Measurements from ENCODE around the gene RETREG1. TPM values are rescaled to one million over a fixed set of nuclear protein-coding genes. Genes with fewer than 3 reads are reported as not detected.
"Not testable (repeated sequence)": the region's sequence is repeated elsewhere in the genome, so short reads cannot be mapped to it uniquely, and the experiment has no call there.

Gene RETREG1
- total and polyA plus RNA-seq, 2 donors (not counting 3 experiments of a cell fraction or from before 2014, with no cell fraction given) = 0.46 TPM; not detected in 1

DNA sequence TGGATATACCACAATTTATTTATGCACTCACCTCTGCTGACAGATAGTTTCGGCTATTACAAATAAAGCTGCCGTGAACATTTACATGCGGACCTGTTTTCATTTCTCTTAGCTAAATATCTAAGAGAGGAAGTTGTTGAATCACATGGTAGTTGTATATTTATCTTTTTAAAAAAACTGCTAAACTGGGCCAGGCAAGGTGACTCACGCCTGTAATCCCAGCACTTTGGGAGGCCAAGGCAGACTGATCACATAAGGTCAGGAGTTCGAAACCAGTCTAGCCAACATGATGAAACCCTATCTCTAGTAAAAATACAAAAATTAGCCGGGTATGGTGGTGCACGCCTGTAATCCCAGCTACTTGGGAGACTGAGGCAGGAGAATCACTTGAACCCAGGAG is 73.6 kb downstream of the RETREG1 start:
- H3K4me3 ChIP-seq (replicated peaks in 1 of 3; ENCODE audit: insufficient read depth in 1 of 3, low read depth in 1 of 3, low read length in 3 of 3); H3K9me3 ChIP-seq (replicated peaks; ENCODE audit: control insufficient read depth, insufficient read depth, low read length); intact Hi-C loops (cut with micrococcal nuclease); H3K4me2 ChIP-seq (ENCODE audit: insufficient read depth, low read length); H3K79me2 ChIP-seq (ENCODE audit: control insufficient read depth, insufficient read depth, low read length); DNase-seq (ENCODE audit: low read depth, low spot score); H3K9ac ChIP-seq (replicated peaks; ENCODE audit: extremely low read depth, insufficient read depth, low read length); H3K27ac ChIP-seq (ENCODE audit: insufficient read depth, low read depth, low read length); FAIRE-seq; H3K9me1 ChIP-seq (replicated peaks; ENCODE audit: control insufficient read depth, extremely low read depth, insufficient read depth, low read length); H3K36me3 ChIP-seq (ENCODE audit: control insufficient read depth in 2 of 2, extremely low read depth in 1 of 2, insufficient read depth in 2 of 2, low read length in 2 of 2); dilution Hi-C loops (cut with MboI; ENCODE audit: extremely low pct_ligation_motif_present, low sequenced_read_pairs); H3K27me3 ChIP-seq (ENCODE audit: control insufficient read depth in 2 of 2, insufficient read depth in 2 of 2, low read length in 2 of 2); H4K20me1 ChIP-seq (replicated peaks; ENCODE audit: control insufficient read depth, extremely low read depth, insufficient read depth, low read length); POLR2A ChIA-PET; BruUV-seq (replicated peaks); H3K4me1 ChIP-seq (ENCODE audit: control insufficient read depth, extremely low read depth, insufficient read depth, low read length); H2AFZ ChIP-seq (ENCODE audit: low read depth, low read length): not testable (repeated sequence)
- CTCF ChIA-PET = interaction anchor here (1.9 to 3.2 kb wide), 2 partner anchors 8 to 53 kb away, joined by 4 to 13 read pairs; no protein-coding TSS in a partner anchor

DNA sequence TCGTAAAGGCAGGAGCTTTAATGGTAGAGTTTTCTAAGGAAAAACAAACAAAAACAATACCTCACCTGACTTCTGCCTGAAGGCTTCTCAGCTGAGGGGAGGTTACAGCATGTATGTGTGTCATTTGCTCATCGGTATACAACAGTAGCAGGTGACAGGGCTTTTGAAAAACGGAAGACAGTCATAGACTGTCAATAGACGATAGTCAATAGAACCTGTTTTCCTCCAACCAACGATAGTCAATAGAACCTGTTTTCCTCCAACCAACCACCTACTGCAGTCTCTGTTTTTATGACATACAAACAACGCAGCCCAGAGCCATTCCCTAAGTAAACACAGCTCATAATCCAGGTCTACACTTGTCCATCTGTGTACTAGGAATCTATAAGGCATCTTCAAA is 74.6 kb downstream of the RETREG1 start:
- ChIA-PET CTCF (interaction anchor here (1.9 to 3.2 kb wide), 2 partner anchors 9 to 52 kb away, joined by 4 to 13 read pairs; no protein-coding TSS in a partner anchor), POLR2A (no interaction called here)
- Histone ChIP-seq H3K9ac (replicated peaks; ENCODE audit: extremely low read depth, insufficient read depth, low read length) (no peak overlapping the region), H3K4me2 (ENCODE audit: insufficient read depth, low read length) (no peak overlapping the region), H3K27me3 (ENCODE audit: control insufficient read depth in 2 of 2, insufficient read depth in 2 of 2, low read length in 2 of 2) (peaks cover 0 to 7% of the 10 kb centered on the region in 2 experiments), H3K27ac (ENCODE audit: insufficient read depth, low read depth, low read length) (no peak overlapping the region), H4K20me1 (replicated peaks; ENCODE audit: control insufficient read depth, extremely low read depth, insufficient read depth, low read length) (no peaks in the 10 kb centered on the region), H3K9me3 (replicated peaks; ENCODE audit: control insufficient read depth, insufficient read depth, low read length) (no peaks in the 10 kb centered on the region), H3K4me1 (ENCODE audit: control insufficient read depth, extremely low read depth, insufficient read depth, low read length) (no peaks in the 10 kb centered on the region), H3K36me3 (ENCODE audit: control insufficient read depth in 2 of 2, extremely low read depth in 1 of 2, insufficient read depth in 2 of 2, low read length in 2 of 2) (no peaks in the 10 kb centered on the region), H3K4me3 (replicated peaks in 1 of 3; ENCODE audit: insufficient read depth in 1 of 3, low read depth in 1 of 3, low read length in 3 of 3) (no peak overlapping the region), H3K9me1 (replicated peaks; ENCODE audit: control insufficient read depth, extremely low read depth, insufficient read depth, low read length) (no peaks in the 10 kb centered on the region), H2AFZ (ENCODE audit: low read depth, low read length) (no peak overlapping the region), H3K79me2 (ENCODE audit: control insufficient read depth, insufficient read depth, low read length) (no peaks in the 10 kb centered on the region)
- TF ChIP-seq POLR2A (IDR thresholded peaks at IDR 0.05; ENCODE audit: low read depth, low read length) (no peak), EZH2 (IDR thresholded peaks at IDR 0.05; ENCODE audit: borderline replicate concordance, low read depth, low read length, severe bottlenecking) (no peak), MYC (IDR thresholded peaks at IDR 0.05; ENCODE audit: low read depth, low read length) (no peak), CTCF (IDR thresholded peaks at IDR 0.05; ENCODE audit: extremely low read depth in 1 of 2, insufficient read depth in 1 of 2, low read depth in 1 of 2, low read length in 2 of 2) (no peak), FOS (IDR thresholded peaks at IDR 0.05; ENCODE audit: borderline replicate concordance, insufficient read depth, low read length) (no peak), MAX (IDR thresholded peaks at IDR 0.05; ENCODE audit: insufficient read depth, insufficient read length) (no peak), POLR2AphosphoS5 (IDR thresholded peaks at IDR 0.05; ENCODE audit: insufficient read depth, low read depth, low read length) (no peak), GATA2 (IDR thresholded peaks at IDR 0.05; ENCODE audit: insufficient read depth, insufficient read length, low read depth, low read length) (no peak), JUN (IDR thresholded peaks at IDR 0.05; ENCODE audit: borderline replicate concordance, insufficient read depth, insufficient read length, low read depth) (no peak)
- no peak for DNase-seq (ENCODE audit: low read depth, low spot score)
- BruUV-seq (replicated peaks) = no TSS peak
- no peak for FAIRE-seq
- dilution Hi-C loops (cut with MboI; ENCODE audit: extremely low pct_ligation_motif_present, low sequenced_read_pairs) = no loop called here
- intact Hi-C loops (cut with micrococcal nuclease) = no loop called here

DNA sequence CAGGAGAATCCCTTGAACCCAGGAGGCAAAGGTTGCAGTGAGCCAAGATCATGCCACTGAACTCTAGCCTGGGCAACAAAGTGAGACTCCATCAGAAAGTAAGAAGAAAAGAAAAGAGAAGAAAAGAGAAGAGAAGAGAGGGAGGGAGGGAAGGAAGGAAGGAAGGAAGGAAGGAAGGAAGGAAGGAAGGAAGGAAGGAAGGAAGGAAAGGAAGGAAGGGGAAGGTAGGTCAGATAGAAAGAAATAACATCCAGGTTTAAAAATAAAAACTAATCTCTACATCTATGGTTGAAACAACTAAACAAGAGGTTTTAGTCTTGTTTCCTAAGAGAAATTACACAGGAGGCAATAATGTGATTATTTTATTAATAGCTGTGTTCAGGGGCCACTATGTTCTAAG is 75.2 kb downstream of the RETREG1 start:
- CTCF ChIA-PET = interaction anchor here (1.9 kb wide), 1 partner anchor 52 kb away, joined by 4 read pairs; no protein-coding TSS in a partner anchor
- not testable (repeated sequence) for FAIRE-seq; BruUV-seq (replicated peaks)

More for the DNA sequence above, 75.2 kb downstream of the RETREG1 start:
- H3K27ac ChIP-seq (ENCODE audit: insufficient read depth, low read depth, low read length); H2AFZ ChIP-seq (ENCODE audit: low read depth, low read length); dilution Hi-C loops (cut with MboI; ENCODE audit: extremely low pct_ligation_motif_present, low sequenced_read_pairs); H3K27me3 ChIP-seq (ENCODE audit: control insufficient read depth in 2 of 2, insufficient read depth in 2 of 2, low read length in 2 of 2); H4K20me1 ChIP-seq (replicated peaks; ENCODE audit: control insufficient read depth, extremely low read depth, insufficient read depth, low read length); H3K4me2 ChIP-seq (ENCODE audit: insufficient read depth, low read length); H3K9me3 ChIP-seq (replicated peaks; ENCODE audit: control insufficient read depth, insufficient read depth, low read length); H3K4me1 ChIP-seq (ENCODE audit: control insufficient read depth, extremely low read depth, insufficient read depth, low read length); intact Hi-C loops (cut with micrococcal nuclease); H3K79me2 ChIP-seq (ENCODE audit: control insufficient read depth, insufficient read depth, low read length); POLR2A ChIA-PET; H3K4me3 ChIP-seq (replicated peaks in 1 of 3; ENCODE audit: insufficient read depth in 1 of 3, low read depth in 1 of 3, low read length in 3 of 3); H3K9me1 ChIP-seq (replicated peaks; ENCODE audit: control insufficient read depth, extremely low read depth, insufficient read depth, low read length); H3K36me3 ChIP-seq (ENCODE audit: control insufficient read depth in 2 of 2, extremely low read depth in 1 of 2, insufficient read depth in 2 of 2, low read length in 2 of 2); H3K9ac ChIP-seq (replicated peaks; ENCODE audit: extremely low read depth, insufficient read depth, low read length); DNase-seq (ENCODE audit: low read depth, low spot score): not testable (repeated sequence)
